ENCODE data around the gene ZNF350.
A peak's percentile ranks its signal among the peaks of the same experiment; 100 is the strongest.

ZNF350 gene

GRCh38 chr19:51921949-51922348, 64.7 kb downstream of the ZNF350 start:
- TF ChIP-seq CTCF (IDR thresholded peaks at IDR 0.05; ENCODE audit: low read depth, low read length) = no peak
- H3K4me3 ChIP-seq (ENCODE audit: low read depth, low read length) = no peak overlapping the region
- in situ Hi-C loops (cut with HindIII; ENCODE audit: low sequenced_read_pairs) = no loop called here
- DNase-seq (ENCODE audit: low read depth, low spot score) = peak; percentile 9

- DNase-seq (ENCODE audit: low read depth, low spot score) = no peak
- no peak overlapping the region for H3K4me3 ChIP-seq (ENCODE audit: low read depth, low read length)
- TF ChIP-seq CTCF (IDR thresholded peaks at IDR 0.05; ENCODE audit: low read depth, low read length) = no peak
- in situ Hi-C loops (cut with HindIII; ENCODE audit: low sequenced_read_pairs) = no loop called here
Measured at GRCh38 chr19:51919606-51920005, 67.0 kb downstream of the ZNF350 start.

- no peak for DNase-seq (ENCODE audit: low read depth, low spot score)
- TF ChIP-seq CTCF (IDR thresholded peaks at IDR 0.05; ENCODE audit: low read depth, low read length) = no peak
- in situ Hi-C loops (cut with HindIII; ENCODE audit: low sequenced_read_pairs) = no loop called here
- H3K4me3 ChIP-seq (ENCODE audit: low read depth, low read length) = no peak overlapping the region
Measured at GRCh38 chr19:51916167-51916566, 70.5 kb downstream of the ZNF350 start.

GRCh38 chr19:51915324-51915867, 71.2 kb downstream of the ZNF350 start:
- no peak for TF ChIP-seq CTCF (IDR thresholded peaks at IDR 0.05; ENCODE audit: low read depth, low read length)
- in situ Hi-C loops (cut with HindIII; ENCODE audit: low sequenced_read_pairs) = no loop called here
- no peak for DNase-seq (ENCODE audit: low read depth, low spot score)
- no peak overlapping the region for H3K4me3 ChIP-seq (ENCODE audit: low read depth, low read length)
